HG03159 (cell line): ENCODE measurements around the gene GLIS1.

Source experiments
- ATAC-seq: cut with Tn5 transposase; IDR thresholded peaks from one replicate; pipeline ENCODE4 v1.9.1; 2021; ENCODE audit warnings: mild to moderate bottlenecking, moderate library complexity; ENCODE audit not compliant: unreplicated experiment

GLIS1 gene

GRCh38 chr1:53500204-53501064 lies 238.5 kb downstream of the GLIS1 start:
- ATAC-seq: no peak

GRCh38 chr1:53499257-53500203 lies 239.4 kb downstream of the GLIS1 start:
- ATAC-seq: no peak

GRCh38 chr1:53498555-53499131 lies 240.3 kb downstream of the GLIS1 start:
- ATAC-seq: no peak

GRCh38 chr1:53495633-53496345 lies 243.2 kb downstream of the GLIS1 start:
- ATAC-seq: no peak

- no peak for ATAC-seq
Observed at GRCh38 chr1:53490351-53490750, 248.6 kb downstream of the GLIS1 start.

GRCh38 chr1:53486395-53487026 lies 252.5 kb downstream of the GLIS1 start:
- no peak for ATAC-seq

- no peak for ATAC-seq
Observed at GRCh38 chr1:53485478-53486394, 253.2 kb downstream of the GLIS1 start.

- no peak for ATAC-seq
Observed at GRCh38 chr1:53484705-53485477, 254.1 kb downstream of the GLIS1 start.

GRCh38 chr1:53483656-53484055 lies 255.3 kb downstream of the GLIS1 start:
- no peak for ATAC-seq

GRCh38 chr1:53483170-53483569 lies 255.8 kb downstream of the GLIS1 start:
- ATAC-seq: no peak

GRCh38 chr1:53482441-53483153 lies 256.4 kb downstream of the GLIS1 start:
- ATAC-seq: no peak

- ATAC-seq: no peak
Observed at GRCh38 chr1:53481456-53481855, 257.5 kb downstream of the GLIS1 start.

GRCh38 chr1:53480678-53481077 lies 258.3 kb downstream of the GLIS1 start:
- no peak for ATAC-seq

GRCh38 chr1:53478502-53478818 lies 260.5 kb downstream of the GLIS1 start:
- ATAC-seq: no peak

- no peak for ATAC-seq
Observed at GRCh38 chr1:53477651-53478501, 261.1 kb downstream of the GLIS1 start.

- no peak for ATAC-seq
Observed at GRCh38 chr1:53476579-53476978, 262.4 kb downstream of the GLIS1 start.

GRCh38 chr1:53475664-53476063 lies 263.3 kb downstream of the GLIS1 start:
- no peak for ATAC-seq
